Stimulated activated CD8-positive, alpha-beta memory T cell treated with anti-CD3 and anti-CD28 coated beads, Interleukin-15, amount 100 ng/mL, for 4 hours (primary cell): ENCODE measurements around the gene PRDM12.

Source experiments
- DNase-seq, 2 donors: peaks; one replicate each; pipeline ENCODE4 v3.0.0-alpha.2; 2020; ENCODE audit warnings: low read depth in 2 of 2

Gene PRDM12

DNA sequence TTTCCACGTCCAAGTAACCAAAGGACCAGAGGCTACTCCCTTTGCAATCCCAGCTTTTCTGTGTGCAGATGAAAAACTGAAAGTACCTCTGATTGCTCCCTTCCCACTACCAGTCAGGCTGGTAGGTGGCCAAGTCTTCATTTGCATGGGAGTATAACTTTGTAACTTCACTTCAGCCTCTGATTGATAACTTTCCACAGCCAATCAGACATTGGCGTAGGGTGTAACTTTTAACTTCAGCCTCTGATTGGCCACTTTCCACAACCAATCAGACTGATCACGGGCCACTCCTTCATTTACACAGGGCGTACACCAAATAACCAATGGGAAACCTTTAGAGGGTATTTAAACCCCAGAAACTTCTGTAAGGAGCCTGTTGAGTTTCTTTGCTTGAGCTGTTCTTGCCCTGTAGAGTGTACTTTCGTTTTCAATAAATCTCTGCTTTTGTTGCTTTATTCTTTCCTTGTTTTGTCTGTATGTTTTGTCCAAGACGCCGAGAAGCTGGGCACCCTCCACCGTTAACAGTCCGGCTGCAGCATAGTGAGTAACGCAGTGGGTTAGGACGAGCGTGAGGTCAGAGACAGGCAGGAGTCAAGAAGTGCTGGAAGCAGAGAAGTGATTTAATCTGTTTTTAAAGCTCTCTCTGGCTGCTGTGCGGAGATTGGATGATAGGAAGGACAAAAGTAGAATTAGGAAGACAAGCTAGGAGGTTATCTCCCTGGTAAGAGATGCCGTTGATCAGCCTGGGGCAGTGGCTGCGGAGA, 25.7 kb downstream of the PRDM12 start:
- DNase-seq, result no peak

- no peak for DNase-seq
Observed at GRCh38 chr9:130692321-130692720, 27.9 kb downstream of the PRDM12 start.

GRCh38 chr9:130693101-130693425, 28.7 kb downstream of the PRDM12 start:
- no peak for DNase-seq

- peak; percentile 96 to 99 for DNase-seq
Observed at GRCh38 chr9:130693426-130694191, 29.2 kb downstream of the PRDM12 start, which contains the start of gene EXOSC2. Gene EXOSC2, plus strand, starts transcription at chr9:130693780. Its CDS starts 12 bp downstream, at chr9:130693792.

GRCh38 chr9:130694205-130694604, 29.8 kb downstream of the PRDM12 start:
- no peak for DNase-seq

DNA sequence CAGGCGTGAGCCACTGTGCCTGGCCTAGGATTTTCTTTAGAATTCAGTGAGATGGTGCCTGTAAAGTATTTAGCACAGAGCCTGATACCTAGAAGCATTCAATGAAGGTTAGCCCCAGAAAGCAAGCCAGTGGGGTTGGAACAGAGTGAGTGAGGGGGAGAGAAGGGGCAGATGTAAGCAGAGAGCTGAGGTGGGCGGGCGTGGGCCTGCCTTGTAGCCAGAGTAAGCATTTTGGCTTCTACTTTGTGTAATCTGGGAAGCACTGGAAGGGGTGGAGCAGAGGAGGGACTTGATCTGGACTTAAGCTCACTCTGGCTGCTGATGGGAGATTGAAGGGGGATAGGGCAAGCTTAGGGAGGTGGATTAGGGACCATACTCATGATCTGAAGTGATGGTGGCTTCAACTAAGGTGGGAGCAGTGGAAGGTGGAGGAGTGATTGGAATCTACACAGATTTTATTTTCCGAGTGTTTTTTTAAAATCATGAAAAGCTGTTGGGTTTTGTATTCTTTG, 31.8 kb downstream of the PRDM12 start:
- DNase-seq, result no peak

GRCh38 chr9:130696996-130697395, 32.6 kb downstream of the PRDM12 start:
- no peak for DNase-seq

GRCh38 chr9:130698514-130698913, 34.1 kb downstream of the PRDM12 start:
- no peak for DNase-seq

DNA sequence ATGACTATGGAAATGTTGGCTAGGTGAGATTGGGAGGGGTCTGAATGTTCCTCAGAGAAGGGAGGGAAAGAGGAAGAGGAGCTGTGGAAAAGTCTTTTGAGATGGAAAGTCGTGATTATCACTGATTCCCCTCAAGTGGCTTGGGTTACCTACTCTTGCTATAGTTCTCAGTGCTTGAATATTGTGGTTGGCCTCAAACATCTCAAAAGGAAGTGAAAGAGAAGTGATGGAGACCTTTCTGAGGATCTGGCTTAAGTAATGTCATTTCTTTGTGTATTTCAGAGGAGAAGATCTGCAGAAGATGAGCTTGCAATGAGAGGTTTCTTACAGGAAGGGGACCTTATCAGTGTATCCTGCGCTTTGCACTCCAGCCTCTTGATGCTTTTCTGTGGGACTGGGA, 34.7 kb downstream of the PRDM12 start:
- DNase-seq, result no peak

- DNase-seq, result peak; percentile 25 to 32
Observed at GRCh38 chr9:130701059-130702022, 36.9 kb downstream of the PRDM12 start.

DNA sequence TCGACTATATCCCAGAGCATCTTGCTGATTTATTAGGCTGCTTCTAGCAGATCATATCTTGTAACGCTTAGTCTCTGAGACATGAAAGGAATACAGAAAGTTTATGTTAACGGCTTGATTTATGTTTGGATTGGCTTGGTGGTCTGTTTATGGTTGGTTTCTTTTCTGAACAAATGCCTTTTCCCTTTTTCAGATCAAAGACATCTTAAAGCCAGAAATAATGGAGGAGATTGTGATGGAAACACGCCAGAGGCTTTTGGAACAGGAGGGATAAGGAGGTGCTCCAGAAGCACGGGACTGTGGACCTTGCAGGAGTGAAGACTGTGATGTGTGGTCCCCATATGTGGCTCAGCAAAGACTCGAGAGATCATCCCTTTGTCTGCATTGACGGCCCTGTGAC, 39.1 kb downstream of the PRDM12 start:
- no peak for DNase-seq

DNA sequence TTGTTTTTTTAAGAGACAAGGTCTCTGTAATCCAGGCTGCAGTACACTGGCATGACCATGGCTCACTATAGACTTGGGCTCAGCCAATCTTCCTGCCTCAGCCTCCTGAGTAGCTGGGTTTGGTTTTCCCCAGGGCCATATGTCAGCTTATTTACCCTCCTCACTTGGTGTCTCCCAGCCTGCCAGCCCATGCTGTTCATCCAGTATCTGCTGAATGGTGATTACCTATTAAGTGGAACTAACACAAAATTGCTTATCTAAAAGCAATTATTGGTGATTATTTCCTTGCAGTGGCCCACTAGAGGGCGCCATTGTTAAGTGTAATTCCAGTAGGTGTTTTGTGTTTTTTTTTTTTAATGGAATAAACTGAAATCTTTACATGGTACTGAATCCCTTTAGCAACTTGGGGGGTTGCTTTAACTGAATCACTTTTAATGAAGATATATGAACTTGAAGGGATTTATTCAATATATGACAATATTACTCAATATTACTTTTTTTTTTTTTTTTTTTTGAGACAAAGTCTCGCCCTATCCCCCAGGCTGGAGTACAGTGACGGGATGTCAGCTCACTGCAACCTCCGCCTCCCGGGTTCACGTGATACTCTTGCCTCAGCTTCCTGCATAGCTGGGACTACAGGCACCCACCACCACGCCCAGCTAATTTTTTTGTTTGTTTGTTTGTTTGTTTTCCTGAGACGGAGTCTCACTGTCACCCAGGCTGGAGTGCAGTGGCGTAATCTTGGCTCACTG, 43.0 kb downstream of the PRDM12 start:
- peak in 1 of 2 donors; percentile 39 for DNase-seq

- DNase-seq, result no peak
Observed at GRCh38 chr9:130710822-130711352, 46.5 kb downstream of the PRDM12 start.

- DNase-seq, result no peak
Observed at GRCh38 chr9:130711469-130711868, 47.1 kb downstream of the PRDM12 start.

DNA sequence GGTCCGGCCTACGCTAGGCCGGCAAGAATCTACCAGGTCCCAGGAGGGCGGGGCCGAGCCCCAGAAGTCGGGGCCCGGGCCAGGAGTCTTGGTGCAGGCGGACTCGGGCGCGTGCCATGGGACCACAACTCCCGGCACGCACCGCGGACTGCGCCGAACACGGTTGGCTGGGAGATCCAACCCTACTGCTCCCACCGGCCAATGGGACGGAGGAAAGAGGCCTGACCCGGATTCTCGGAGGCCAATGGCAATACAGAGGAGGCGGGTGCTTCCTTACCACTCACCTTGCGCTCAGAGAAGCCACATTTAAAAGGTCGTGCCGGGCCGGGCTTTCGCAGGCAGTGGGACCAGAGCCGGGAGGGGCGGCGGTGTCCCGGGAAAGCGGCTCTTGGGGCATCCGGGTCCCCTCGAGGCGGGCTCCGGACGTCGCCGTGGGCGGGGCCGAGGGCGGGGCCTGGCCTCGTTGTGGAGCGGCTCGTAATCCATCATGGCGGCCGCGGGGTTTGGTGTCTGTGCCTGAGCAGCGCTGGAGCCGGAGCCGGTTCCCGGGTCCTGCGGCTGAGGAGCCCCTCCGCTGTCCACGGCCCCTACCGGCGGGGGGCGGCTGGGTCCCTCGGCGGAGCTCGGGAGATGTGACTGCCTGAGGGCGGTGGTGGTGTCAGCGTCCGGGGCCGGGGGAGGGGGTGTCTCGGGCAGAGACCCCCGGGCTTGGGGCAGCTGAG, 48.3 kb downstream of the PRDM12 start:
- peak; percentile 84 to 93 for DNase-seq

GRCh38 chr9:130713286-130713960, 49.0 kb downstream of the PRDM12 start:
- DNase-seq, result no peak

- no peak for DNase-seq
Observed at GRCh38 chr9:130714586-130715110, 50.3 kb downstream of the PRDM12 start.

DNA sequence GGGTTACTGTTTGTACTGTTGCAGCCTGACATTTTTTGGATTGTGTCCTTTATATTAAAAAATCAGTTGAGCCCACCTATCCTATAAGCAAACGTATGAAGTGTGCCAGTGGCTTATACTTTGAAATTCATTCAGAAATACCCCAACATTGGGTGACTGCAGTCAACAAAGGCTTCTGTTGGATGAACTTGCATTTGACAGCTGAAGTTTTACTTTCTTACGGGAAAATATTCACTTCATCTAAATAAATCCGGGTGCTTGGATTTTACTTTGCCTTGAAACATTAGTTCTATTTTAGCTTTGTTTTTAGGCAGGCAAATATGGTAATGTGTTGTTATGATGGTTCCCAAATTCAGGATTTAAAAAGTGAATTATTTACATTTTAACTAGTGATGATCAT, 50.9 kb downstream of the PRDM12 start:
- no peak for DNase-seq

GRCh38 chr9:130718562-130718961, 54.2 kb downstream of the PRDM12 start:
- no peak for DNase-seq
